HUES48 (cell line): ENCODE data around the gene ACTL7B.

Experiments used
- H3K27ac ChIP-seq: one replicate; pipeline ENCODE4 v1.7.0; 2013; ENCODE audit warnings: low read depth, low read length, inconsistent platforms
- H3K27me3 ChIP-seq: 2 replicates; pipeline ENCODE4 v1.6.1; 2013; ENCODE audit warnings: mild to moderate bottlenecking, low read length; ENCODE audit not compliant: control insufficient read depth, insufficient read depth
- H3K36me3 ChIP-seq: 2 replicates; pipeline ENCODE4 v1.6.1; 2013; ENCODE audit warnings: low read length; ENCODE audit not compliant: control insufficient read depth, insufficient read depth
- H3K4me1 ChIP-seq: 2 replicates; pipeline ENCODE4 v1.6.1; 2013; ENCODE audit warnings: mild to moderate bottlenecking, low read length; ENCODE audit not compliant: control insufficient read depth, insufficient read depth
- H3K4me3 ChIP-seq: 2 replicates; pipeline ENCODE4 v1.5.1; 2013; ENCODE audit warnings: mild to moderate bottlenecking, low read depth, low read length
- H3K9ac ChIP-seq: 2 replicates; pipeline ENCODE4 v1.6.1; 2013; ENCODE audit warnings: mild to moderate bottlenecking, low read depth, low read length, moderate library complexity
- H3K9me3 ChIP-seq: 2 replicates; pipeline ENCODE4 v1.6.1; 2013; ENCODE audit warnings: low read length; ENCODE audit not compliant: control insufficient read depth, insufficient read depth

ACTL7B gene

DNA sequence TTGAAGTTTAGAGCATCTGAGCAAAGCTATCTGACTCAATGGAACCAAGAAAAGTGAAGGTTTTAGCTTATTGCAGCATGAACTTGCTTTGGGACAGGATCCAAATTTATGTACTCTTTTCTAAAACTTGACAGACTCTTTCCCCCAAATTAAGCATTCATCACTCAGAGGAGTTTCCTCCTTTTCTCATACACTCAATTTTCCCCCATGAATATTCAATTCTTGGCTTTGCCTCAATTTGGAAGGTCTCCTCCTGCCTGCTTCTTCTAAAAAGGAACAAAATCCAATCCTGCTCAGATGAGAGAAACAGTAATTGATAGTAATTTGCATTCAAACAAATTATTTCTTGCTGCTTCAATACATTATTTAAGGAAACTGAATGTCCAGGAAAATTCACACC is 11.3 kb upstream of the ACTL7B start:
- Histone ChIP-seq H3K4me1 (no peaks in the 10 kb centered on the region), H3K9me3 (no peaks in the 10 kb centered on the region), H3K36me3 (peaks cover 35% of the 10 kb centered on the region), H3K9ac (no peak overlapping the region), H3K27me3 (no peaks in the 10 kb centered on the region), H3K27ac (no peak overlapping the region), H3K4me3 (no peak overlapping the region)

GRCh38 chr9:108866001-108866420 is 10.2 kb upstream of the ACTL7B start:
- H3K4me3 ChIP-seq: no peak overlapping the region
- H3K36me3 ChIP-seq: peaks cover 31% of the 10 kb centered on the region
- no peak overlapping the region for H3K27ac ChIP-seq
- no peaks in the 10 kb centered on the region for H3K4me1 ChIP-seq
- H3K9me3 ChIP-seq: no peaks in the 10 kb centered on the region
- H3K9ac ChIP-seq: no peak overlapping the region
- H3K27me3 ChIP-seq: no peaks in the 10 kb centered on the region

- no peaks in the 10 kb centered on the region for H3K4me1 ChIP-seq
Measured at GRCh38 chr9:108865037-108865436, 9.3 kb upstream of the ACTL7B start.

DNA sequence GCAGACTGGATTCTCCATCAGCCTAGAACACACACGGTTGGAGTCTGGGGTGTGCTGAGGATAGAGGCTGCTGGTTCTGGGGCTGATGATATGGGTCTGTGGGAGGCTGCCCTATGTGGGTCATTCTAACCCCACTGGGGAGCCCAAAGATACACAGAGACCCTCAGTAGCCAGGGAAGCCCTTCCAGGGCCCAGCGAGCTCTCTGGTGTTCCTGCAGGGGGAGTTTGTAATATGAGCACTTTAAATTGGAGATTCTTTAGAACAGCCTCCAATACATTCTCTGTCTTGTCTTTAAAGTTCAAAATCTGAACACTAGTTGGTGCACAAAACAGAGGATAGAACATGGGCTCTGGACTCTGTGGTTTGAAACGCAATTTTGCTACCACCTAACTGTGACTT is 8.7 kb upstream of the ACTL7B start:
- Histone ChIP-seq H3K36me3 (peaks cover 18% of the 10 kb centered on the region), H3K9ac (no peak overlapping the region), H3K4me1 (no peaks in the 10 kb centered on the region), H3K9me3 (no peaks in the 10 kb centered on the region), H3K27ac (no peak overlapping the region), H3K4me3 (no peak overlapping the region), H3K27me3 (no peaks in the 10 kb centered on the region)

More at GRCh38 chr9:108865037-108865436, 9.3 kb upstream of the ACTL7B start:
- no peak overlapping the region for H3K9ac ChIP-seq
- no peaks in the 10 kb centered on the region for H3K27me3 ChIP-seq
- H3K9me3 ChIP-seq: no peaks in the 10 kb centered on the region
- H3K36me3 ChIP-seq: peaks cover 22% of the 10 kb centered on the region
- no peak overlapping the region for H3K4me3 ChIP-seq
- H3K27ac ChIP-seq: no peak overlapping the region

DNA sequence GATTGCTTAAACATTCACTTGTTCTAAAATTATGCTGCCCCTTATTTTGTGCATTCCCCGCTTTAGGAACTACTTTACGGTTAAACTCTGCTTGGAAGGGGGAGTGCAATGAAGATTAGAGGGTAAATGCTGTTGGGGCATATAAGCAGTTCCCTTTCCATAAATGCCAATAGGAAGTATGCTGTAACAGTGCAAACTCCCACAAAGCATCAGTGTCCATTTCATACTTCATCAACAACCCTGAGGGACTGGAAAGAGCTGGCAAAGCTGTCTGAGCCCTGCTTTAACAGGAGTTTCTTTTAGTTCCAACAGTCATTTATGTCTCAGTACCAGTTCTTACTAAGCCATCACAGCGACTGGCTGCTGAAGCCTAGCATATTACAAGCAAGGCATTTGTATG is 8.1 kb upstream of the ACTL7B start:
- H3K4me1 ChIP-seq: no peaks in the 10 kb centered on the region
- H3K9me3 ChIP-seq: no peaks in the 10 kb centered on the region
- H3K36me3 ChIP-seq: peaks cover 13% of the 10 kb centered on the region
- no peak overlapping the region for H3K27ac ChIP-seq
- H3K27me3 ChIP-seq: no peaks in the 10 kb centered on the region
- H3K4me3 ChIP-seq: no peak overlapping the region
- H3K9ac ChIP-seq: no peak overlapping the region

DNA sequence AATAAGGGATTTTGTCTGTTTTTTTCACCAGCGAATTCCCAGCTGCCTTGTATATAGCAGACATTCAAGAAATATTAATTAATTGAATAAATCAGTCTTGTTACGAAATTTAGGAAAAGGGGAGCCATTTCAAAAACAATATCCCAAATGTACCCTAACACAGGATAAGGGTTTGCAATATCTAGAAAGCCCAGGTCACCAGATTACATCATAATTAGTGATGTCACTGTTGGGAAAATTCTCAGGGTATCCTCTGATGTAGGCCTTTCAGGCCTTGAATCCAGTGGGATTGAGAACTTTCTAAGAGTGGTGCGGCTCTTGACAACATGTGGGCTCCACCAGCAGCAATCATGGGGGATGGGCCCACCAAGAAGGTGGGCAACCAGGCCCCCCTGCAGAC is 6.2 kb upstream of the ACTL7B start, which contains the start of gene ACTL7A:
TSS of gene ACTL7A (plus strand) at position 270 of the 400 bp plus-strand sequence. CDS start at position 327, 57 bp downstream.
- H3K36me3 ChIP-seq: no peaks in the 10 kb centered on the region
- no peak within 1 kb of the TSS for H3K27ac ChIP-seq
- H3K9ac ChIP-seq: no peak within 1 kb of the TSS
- H3K27me3 ChIP-seq: no peaks in the 10 kb centered on the region
- no peak within 1 kb of the TSS for H3K4me3 ChIP-seq
- no peaks in the 10 kb centered on the region for H3K4me1 ChIP-seq
- no peaks in the 10 kb centered on the region for H3K9me3 ChIP-seq

DNA sequence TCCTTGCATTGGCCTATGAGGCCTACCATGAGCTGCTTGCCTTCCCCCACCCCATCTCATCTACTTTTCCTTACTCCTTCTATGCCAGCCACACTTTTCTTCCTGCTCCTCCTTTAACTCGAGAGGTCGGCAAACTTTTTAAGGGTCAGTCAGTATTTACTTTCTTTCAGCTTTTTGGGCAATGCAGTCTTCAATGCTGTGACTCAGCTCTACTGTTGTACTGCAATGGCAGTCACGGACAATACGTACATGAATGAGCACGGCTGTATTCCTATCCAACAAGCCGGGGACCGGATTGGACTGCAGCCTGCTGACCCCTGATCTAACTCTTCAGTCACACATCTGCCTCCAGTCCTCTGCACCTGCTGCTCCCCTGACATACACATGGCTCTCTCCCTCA is 5.7 kb upstream of the ACTL7B start:
- H3K9ac ChIP-seq: no peak overlapping the region
- no peak overlapping the region for H3K4me3 ChIP-seq
- no peaks in the 10 kb centered on the region for H3K36me3 ChIP-seq
- H3K27me3 ChIP-seq: no peaks in the 10 kb centered on the region
- no peak overlapping the region for H3K27ac ChIP-seq
- no peaks in the 10 kb centered on the region for H3K9me3 ChIP-seq
- H3K4me1 ChIP-seq: no peaks in the 10 kb centered on the region

GRCh38 chr9:108860764-108861163 is 5.0 kb upstream of the ACTL7B start:
- Histone ChIP-seq H3K9ac (no peak overlapping the region), H3K27me3 (no peaks in the 10 kb centered on the region), H3K27ac (no peak overlapping the region), H3K4me3 (no peak overlapping the region), H3K9me3 (no peaks in the 10 kb centered on the region), H3K36me3 (no peaks in the 10 kb centered on the region), H3K4me1 (no peaks in the 10 kb centered on the region)

DNA sequence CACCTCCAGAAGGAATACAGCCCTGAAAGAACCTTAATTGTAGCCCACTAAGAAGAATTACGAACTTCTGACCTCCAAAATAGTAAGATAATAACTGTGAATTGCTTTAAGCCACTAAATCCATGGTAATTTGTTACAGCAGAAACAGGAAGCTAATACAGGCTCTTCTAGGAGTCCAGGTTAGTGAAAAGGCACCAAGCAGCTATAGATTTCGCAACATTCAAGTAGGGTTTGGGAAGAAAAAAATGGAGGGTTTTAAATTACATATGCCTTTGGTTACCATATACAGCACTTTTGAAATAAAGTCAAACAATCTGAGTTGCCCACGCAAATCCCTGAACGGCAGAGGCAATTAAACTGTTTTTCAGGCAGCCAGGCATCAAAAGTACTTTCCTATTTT is 4.6 kb upstream of the ACTL7B start:
- no peak overlapping the region for H3K9ac ChIP-seq
- H3K27ac ChIP-seq: no peak overlapping the region
- no peaks in the 10 kb centered on the region for H3K9me3 ChIP-seq
- no peaks in the 10 kb centered on the region for H3K27me3 ChIP-seq
- H3K4me1 ChIP-seq: no peaks in the 10 kb centered on the region
- no peaks in the 10 kb centered on the region for H3K36me3 ChIP-seq
- H3K4me3 ChIP-seq: no peak overlapping the region

- no peaks in the 10 kb centered on the region for H3K36me3 ChIP-seq
Measured at GRCh38 chr9:108859459-108860114, 3.8 kb upstream of the ACTL7B start.

GRCh38 chr9:108857572-108857971 is 1.8 kb upstream of the ACTL7B start:
- Histone ChIP-seq H3K27me3 (no peaks in the 10 kb centered on the region), H3K4me1 (no peaks in the 10 kb centered on the region), H3K27ac (no peak overlapping the region), H3K9me3 (no peaks in the 10 kb centered on the region), H3K4me3 (no peak overlapping the region), H3K36me3 (no peaks in the 10 kb centered on the region), H3K9ac (no peak overlapping the region)

More at GRCh38 chr9:108859459-108860114, 3.8 kb upstream of the ACTL7B start:
- no peak overlapping the region for H3K27ac ChIP-seq
- H3K4me1 ChIP-seq: no peaks in the 10 kb centered on the region
- H3K9ac ChIP-seq: no peak overlapping the region
- no peak overlapping the region for H3K4me3 ChIP-seq
- no peaks in the 10 kb centered on the region for H3K9me3 ChIP-seq
- H3K27me3 ChIP-seq: no peaks in the 10 kb centered on the region
